HepG2 (cell line): Measurements from ENCODE around the gene STX5. TPM values are rescaled to one million over a fixed set of nuclear protein-coding genes. Genes with fewer than 3 reads are reported as not detected.
A peak's percentile ranks its signal among the peaks of the same experiment; 100 is the strongest.

Experiments used
- FUBP1 ChIP-seq: sonication (generic); formaldehyde crosslinking; IDR thresholded peaks from 2 replicates; pipeline ENCODE4 v1.5.1; 2020; ENCODE audit warnings: missing genetic modification reagents, mild to moderate bottlenecking, borderline replicate concordance
- GFI1 ChIP-seq: sonication (generic); formaldehyde crosslinking; IDR thresholded peaks from 2 replicates; pipeline ENCODE4 v1.5.0; 2020; ENCODE audit warnings: missing genetic modification reagents, mild to moderate bottlenecking, borderline replicate concordance
- HOXA5 ChIP-seq: sonication (generic); formaldehyde crosslinking; IDR thresholded peaks from 2 replicates; pipeline ENCODE4 v1.4.0; 2020; ENCODE audit warnings: missing genetic modification reagents
- KLF15 ChIP-seq: sonication (generic); formaldehyde crosslinking; IDR thresholded peaks from 2 replicates; pipeline ENCODE4 v1.8.1; 2023; ENCODE audit warnings: borderline replicate concordance, mild to moderate bottlenecking, inconsistent platforms, missing genetic modification reagents, mixed read lengths
- LCORL ChIP-seq, 2 experiments: fragments of 450-650 bp in 1 of 2; sonication (generic) in 1 of 2; formaldehyde crosslinking in 1 of 2; IDR thresholded peaks; 2 replicates each; pipeline versions ENCODE4 v1.5.0 to v1.6.1; 2017 to 2020; ENCODE audit warnings: antibody characterized with exemption in 1 of 2, missing genetic modification reagents in 1 of 2
- MEIS2 ChIP-seq: sonication (generic); formaldehyde crosslinking; IDR thresholded peaks from 2 replicates; pipeline ENCODE4 v1.9.0; 2021; ENCODE audit warnings: mild to moderate bottlenecking, missing genetic modification reagents
- MTA3 ChIP-seq: sonication (generic); formaldehyde crosslinking; IDR thresholded peaks from 2 replicates; pipeline ENCODE4 v1.4.0; 2020; ENCODE audit warnings: missing genetic modification reagents
- NFYC ChIP-seq: IDR thresholded peaks from 2 replicates; pipeline ENCODE4 v1.6.1; 2016; ENCODE audit warnings: missing genetic modification reagents, missing compliant biosample characterization
- SIX1 ChIP-seq: sonication (generic); formaldehyde crosslinking; IDR thresholded peaks from 2 replicates; pipeline ENCODE4 v1.4.0; 2020; ENCODE audit warnings: missing genetic modification reagents, borderline replicate concordance
- SMAD1 ChIP-seq: sonication (generic); formaldehyde crosslinking; IDR thresholded peaks from 2 replicates; pipeline ENCODE4 v1.4.0; 2020; ENCODE audit warnings: missing genetic modification reagents, low read depth, mild to moderate bottlenecking, borderline replicate concordance
- STAT5B ChIP-seq: sonication (generic); formaldehyde crosslinking; IDR thresholded peaks from 2 replicates; pipeline ENCODE4 v1.4.0; 2020; ENCODE audit warnings: missing genetic modification reagents
- TOE1 ChIP-seq: sonication (generic); formaldehyde crosslinking; IDR thresholded peaks from 2 replicates; pipeline ENCODE4 v1.4.0; 2020; ENCODE audit warnings: mild to moderate bottlenecking, missing genetic modification reagents
- ZMYM2 ChIP-seq: sonication (generic); formaldehyde crosslinking; IDR thresholded peaks from 2 replicates; pipeline ENCODE4 v1.8.0; 2022; ENCODE audit warnings: mild to moderate bottlenecking, missing genetic modification reagents
- ZMYM3 ChIP-seq: sonication (generic); formaldehyde crosslinking; IDR thresholded peaks from 2 replicates; pipeline ENCODE4 v1.5.1; 2020; ENCODE audit warnings: mild to moderate bottlenecking, missing genetic modification reagents
- ZNF282 ChIP-seq: fragments of 450-650 bp; IDR thresholded peaks from 2 replicates; pipeline ENCODE4 v1.6.1; 2018; ENCODE audit not compliant: partially characterized antibody
- ZNF296 ChIP-seq: sonication (generic); formaldehyde crosslinking; conservative IDR thresholded peaks from 2 replicates; pipeline ENCODE4 v1.5.0; 2020; ENCODE audit warnings: mild to moderate bottlenecking, missing genetic modification reagents
- ZNF354B ChIP-seq: sonication (generic); formaldehyde crosslinking; IDR thresholded peaks from 2 replicates; pipeline ENCODE4 v1.8.0; 2022; ENCODE audit warnings: mild to moderate bottlenecking, missing genetic modification reagents
- ZNF383 ChIP-seq: sonication (generic); formaldehyde crosslinking; IDR thresholded peaks from 2 replicates; pipeline ENCODE4 v1.4.0; 2020; ENCODE audit warnings: missing genetic modification reagents, mild to moderate bottlenecking, borderline replicate concordance
- ZNF468 ChIP-seq: sonication (generic); formaldehyde crosslinking; IDR thresholded peaks from 2 replicates; pipeline ENCODE4 v1.8.0; 2022; ENCODE audit warnings: mild to moderate bottlenecking, moderate library complexity, missing genetic modification reagents
- ZNF550 ChIP-seq: sonication (generic); formaldehyde crosslinking; IDR thresholded peaks from 2 replicates; pipeline ENCODE4 v1.4.0; 2020; ENCODE audit warnings: mild to moderate bottlenecking, missing genetic modification reagents, borderline replicate concordance
- ZNF556 ChIP-seq: sonication (generic); formaldehyde crosslinking; IDR thresholded peaks from 2 replicates; pipeline ENCODE4 v1.4.0; 2020; ENCODE audit warnings: mild to moderate bottlenecking, missing genetic modification reagents, borderline replicate concordance
- ZNF790 ChIP-seq: sonication (generic); formaldehyde crosslinking; IDR thresholded peaks from 2 replicates; pipeline ENCODE4 v1.8.0; 2022; ENCODE audit warnings: missing genetic modification reagents, mild to moderate bottlenecking, borderline replicate concordance
- ZNF883 ChIP-seq: sonication (generic); formaldehyde crosslinking; IDR thresholded peaks from 2 replicates; pipeline ENCODE4 v1.5.1; 2020; ENCODE audit warnings: mild to moderate bottlenecking, missing genetic modification reagents; ENCODE audit errors: not compliant biosample characterization
- polyA plus RNA-seq, 8 experiments: library from polyadenylated mRNA; depleted of rRNA in 3 of 8; stranded (reverse) in 7 of 8; unstranded in 1 of 8; fragments of >200 nt; fragmentation: Illumina TruSeq in 4 of 8; extraction: Trizol in 4 of 8; gene quantifications; 2 replicates each; pipeline versions ENCODE4 v1.2.1 to v1.2.3, GENCODE V29; 2011 to 2016; ENCODE audit warnings: low read depth in 4 of 8, missing spikeins in 1 of 8, mixed read lengths in 1 of 8; ENCODE audit not compliant: insufficient read depth in 1 of 8
- total RNA-seq, 5 experiments: library from RNA; depleted of rRNA; stranded (reverse); fragments of >200 nt; fragmentation: Illumina TruSeq; extraction: Trizol; gene quantifications; 2 replicates each; pipeline ENCODE4 v1.2.3, GENCODE V29; 2016; ENCODE audit warnings: low read depth in 1 of 5
- TF ChIP-seq, protein P1 (sequence below): IDR thresholded peaks from 2 replicates; pipeline ENCODE4 v1.6.1; 2016; ENCODE audit warnings: low read depth, control low read depth
- TF ChIP-seq, protein P2 (sequence below): sonication (generic); formaldehyde crosslinking; IDR thresholded peaks from 2 replicates; pipeline ENCODE4 v1.5.0; 2020; ENCODE audit warnings: mild to moderate bottlenecking, missing genetic modification reagents, borderline replicate concordance

Gene STX5
- total and polyA plus RNA-seq, 2 of the 13 experiments (the other 11 are each of a cell fraction or from before 2014, with no cell fraction given) = 26.9 to 30.0 TPM

DNA sequence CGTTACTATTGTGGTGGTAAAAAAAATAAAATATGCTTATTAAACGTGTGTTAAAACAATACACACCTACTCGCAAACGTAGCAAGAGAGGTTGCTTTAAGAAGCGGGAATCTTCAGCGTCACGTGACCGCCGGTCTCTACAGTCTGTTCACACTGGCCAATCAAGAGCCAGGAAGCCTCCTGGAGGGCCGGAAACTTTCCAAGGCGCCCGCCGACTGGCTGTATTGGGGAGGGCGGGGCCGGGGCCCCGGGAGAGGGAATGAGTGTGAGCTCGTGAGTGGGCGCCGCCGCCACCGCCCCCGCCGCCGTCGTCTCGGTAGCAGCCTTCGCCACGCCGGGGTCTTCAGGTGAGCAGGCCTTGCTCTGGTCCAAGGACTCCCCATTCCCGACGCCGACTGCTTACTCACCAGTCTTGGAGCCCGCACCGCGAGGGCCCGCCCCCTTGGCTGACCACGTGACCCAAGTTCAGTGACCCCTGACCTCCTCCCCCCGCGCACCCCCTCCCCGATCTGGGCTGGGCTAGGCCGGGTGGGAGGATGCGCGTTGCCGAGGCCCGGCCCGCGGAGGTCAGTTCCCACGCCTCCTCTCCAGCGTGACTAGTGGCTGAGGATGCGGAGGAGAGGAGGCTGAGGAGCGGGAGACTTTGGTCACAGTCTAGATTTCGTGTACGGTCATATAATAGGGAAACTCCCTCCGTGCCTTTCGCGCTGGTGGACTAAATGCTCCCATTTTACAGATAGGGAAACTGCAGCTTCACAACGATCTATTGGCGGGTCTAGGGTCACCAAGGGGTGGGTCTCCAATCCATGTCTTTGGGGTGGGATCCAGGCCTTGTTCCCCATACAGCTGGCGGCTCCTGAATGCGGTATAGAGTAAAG lies 60.5 kb downstream of the STX5 start, which contains the start of gene TAF6L (continued):
- TF ChIP-seq ZMYM3 (peak; percentile 92), LCORL (IDR thresholded peaks at IDR 0.05) (no peak), LCORL (CRISPR knock-in tag; IDR thresholded peaks at IDR 0.05) (no peak), ZNF883 (CRISPR knock-in tag) (peak; percentile 56), ZMYM2 (CRISPR knock-in tag) (no peak), NFYC (CRISPR knock-in tag) (peak; percentile 86), ZNF790 (CRISPR knock-in tag) (no peak), FUBP1 (no peak), ZNF296 (no peak), KLF15 (peak; percentile 38; the same call in 1 of the 2 replicates), TOE1 (CRISPR knock-in tag) (no peak), MTA3 (CRISPR knock-in tag) (no peak), ZNF354B (CRISPR knock-in tag) (no peak), MEIS2 (CRISPR knock-in tag) (no peak), ZNF282 (no peak), SIX1 (CRISPR knock-in tag) (no peak), ZNF550 (0 out of 2 replicates have a peak, but pooled peaks have one; percentile 25), GFI1 (CRISPR knock-in tag) (no peak; the same call in 1 of the 2 replicates), ZNF556 (CRISPR knock-in tag) (peak; percentile 51; the same call in 1 of the 2 replicates), STAT5B (CRISPR knock-in tag) (no peak), HOXA5 (CRISPR knock-in tag) (no peak), ZNF468 (CRISPR knock-in tag) (no peak), SMAD1 (CRISPR knock-in tag) (no peak), ZNF383 (CRISPR knock-in tag) (peak; percentile 55; the same call in 1 of the 2 replicates)
- TF ChIP-seq, protein P1, sequence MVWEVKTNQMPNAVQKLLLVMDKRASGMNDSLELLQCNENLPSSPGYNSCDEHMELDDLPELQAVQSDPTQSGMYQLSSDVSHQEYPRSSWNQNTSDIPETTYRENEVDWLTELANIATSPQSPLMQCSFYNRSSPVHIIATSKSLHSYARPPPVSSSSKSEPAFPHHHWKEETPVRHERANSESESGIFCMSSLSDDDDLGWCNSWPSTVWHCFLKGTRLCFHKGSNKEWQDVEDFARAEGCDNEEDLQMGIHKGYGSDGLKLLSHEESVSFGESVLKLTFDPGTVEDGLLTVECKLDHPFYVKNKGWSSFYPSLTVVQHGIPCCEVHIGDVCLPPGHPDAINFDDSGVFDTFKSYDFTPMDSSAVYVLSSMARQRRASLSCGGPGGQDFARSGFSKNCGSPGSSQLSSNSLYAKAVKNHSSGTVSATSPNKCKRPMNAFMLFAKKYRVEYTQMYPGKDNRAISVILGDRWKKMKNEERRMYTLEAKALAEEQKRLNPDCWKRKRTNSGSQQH = no peak
- TF ChIP-seq, protein P2, sequence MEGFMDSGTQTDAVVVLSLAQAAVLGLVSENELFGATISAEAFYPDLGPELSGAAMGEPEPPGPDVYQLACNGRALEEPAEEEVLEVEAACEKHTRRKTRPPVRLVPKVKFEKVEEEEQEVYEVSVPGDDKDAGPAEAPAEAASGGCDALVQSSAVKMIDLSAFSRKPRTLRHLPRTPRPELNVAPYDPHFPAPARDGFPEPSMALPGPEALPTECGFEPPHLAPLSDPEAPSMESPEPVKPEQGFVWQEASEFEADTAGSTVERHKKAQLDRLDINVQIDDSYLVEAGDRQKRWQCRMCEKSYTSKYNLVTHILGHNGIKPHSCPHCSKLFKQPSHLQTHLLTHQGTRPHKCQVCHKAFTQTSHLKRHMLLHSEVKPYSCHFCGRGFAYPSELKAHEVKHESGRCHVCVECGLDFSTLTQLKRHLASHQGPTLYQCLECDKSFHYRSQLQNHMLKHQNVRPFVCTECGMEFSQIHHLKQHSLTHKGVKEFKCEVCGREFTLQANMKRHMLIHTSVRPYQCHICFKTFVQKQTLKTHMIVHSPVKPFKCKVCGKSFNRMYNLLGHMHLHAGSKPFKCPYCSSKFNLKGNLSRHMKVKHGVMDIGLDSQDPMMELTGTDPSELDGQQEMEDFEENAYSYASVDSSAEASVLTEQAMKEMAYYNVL = no peak
